HG02970 (cell line): ENCODE results near the gene ABCB8.

Source experiments
- ATAC-seq: cut with Tn5 transposase; IDR thresholded peaks from one replicate; pipeline ENCODE4 v1.9.1; 2021; ENCODE audit warnings: mild to moderate bottlenecking, moderate library complexity, moderate number of reproducible peaks; ENCODE audit not compliant: unreplicated experiment, low FRiP score

ABCB8 gene

DNA sequence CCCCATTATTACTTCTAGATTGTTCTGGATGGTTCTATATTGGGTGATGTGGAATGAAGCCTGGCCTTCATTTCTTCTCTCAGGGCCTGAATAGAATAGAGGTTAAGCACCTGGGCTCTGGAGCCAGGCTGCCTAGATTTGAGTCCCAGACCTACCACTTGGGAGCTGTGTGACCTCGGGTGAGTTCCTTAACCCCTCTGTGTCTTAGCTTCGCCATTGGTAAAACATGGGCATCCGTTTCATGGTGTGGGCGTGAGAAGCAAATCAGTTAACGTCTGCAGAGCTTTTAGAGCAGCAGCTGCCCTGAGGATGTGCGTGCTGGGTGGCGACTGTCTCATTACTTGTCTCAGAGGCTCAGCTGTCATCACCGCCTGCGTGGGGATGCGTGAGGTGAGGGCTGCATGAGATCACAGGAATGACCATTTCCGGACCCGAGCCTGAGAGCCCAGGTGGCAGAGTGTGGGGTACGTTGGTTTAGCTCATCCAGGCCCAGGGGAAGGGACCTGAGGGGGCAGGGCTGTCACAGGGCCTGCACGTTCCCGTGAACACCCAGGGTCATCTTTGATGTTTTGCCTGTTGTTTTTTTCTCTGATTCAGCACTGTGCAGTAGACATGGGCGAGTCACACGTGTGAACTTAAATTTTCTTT, 67.7 kb downstream of the ABCB8 start:
- ATAC-seq = no peak
